Endothelial cell of umbilical vein (primary cell): ENCODE data around the gene PRPF18. TPM values are rescaled to one million over a fixed set of nuclear protein-coding genes. Genes with fewer than 3 reads are reported as not detected.

Experiments used
- BruUV-seq: library from RNA; stranded (reverse); fragments of 400-500 nt; replicated peaks from 2 replicates; lab custom pipeline; 2021; lab: Mats Ljungman, UMichigan
- CTCF ChIA-PET: fragments of 300-600, 350-600 bp; sonication (Branson Sonifier 250); formaldehyde crosslinking; loops from one replicate; lab custom pipeline; 2021; ENCODE audit warnings: antibody characterized with exemption, inconsistent platforms; lab: Charles Lee
- POLR2A ChIA-PET: fragments of 300-600, 350-600 bp; sonication (Branson Sonifier 250); formaldehyde crosslinking; loops from one replicate; lab custom pipeline; 2021; ENCODE audit warnings: antibody characterized with exemption, inconsistent platforms; lab: Charles Lee
- DNase-seq: peaks from one replicate; pipeline ENCODE4 v3.0.0-alpha.2; 2011; ENCODE audit warnings: low read depth, low spot score
- FAIRE-seq: peaks from 2 replicates; lab custom pipeline; 2011; peaks lifted over from hg19 to GRCh38; lab: Jason Lieb, UNC
- H2AFZ ChIP-seq: 2 replicates; pipeline ENCODE4 v1.6.0; 2012; ENCODE audit warnings: low read depth, low read length, control low read depth, inconsistent platforms
- H3K27ac ChIP-seq: 2 replicates; pipeline ENCODE4 v1.5.1; 2011; ENCODE audit warnings: low read depth, mild to moderate bottlenecking, control low read depth, low read length, moderate library complexity; ENCODE audit not compliant: insufficient read depth
- H3K27me3 ChIP-seq, 2 experiments: 2 replicates each; pipeline versions ENCODE4 v1.6.0 to v1.6.1; 2011; ENCODE audit warnings: low read length in 2 of 2, mixed read lengths in 1 of 2; ENCODE audit not compliant: control insufficient read depth in 2 of 2, insufficient read depth in 2 of 2
- H3K36me3 ChIP-seq, 2 experiments: 2 replicates in 1 of 2; 3 replicates in 1 of 2; pipeline ENCODE4 v1.5.1; 2011; ENCODE audit warnings: low read length in 2 of 2, mild to moderate bottlenecking in 1 of 2, moderate library complexity in 1 of 2; ENCODE audit not compliant: control insufficient read depth in 2 of 2, insufficient read depth in 2 of 2; ENCODE audit errors: extremely low read depth in 1 of 2
- H3K4me1 ChIP-seq: 3 replicates; pipeline ENCODE4 v1.5.1; 2011; ENCODE audit warnings: mild to moderate bottlenecking, low read length; ENCODE audit not compliant: control insufficient read depth, insufficient read depth; ENCODE audit errors: extremely low read depth
- H3K4me2 ChIP-seq: 2 replicates; pipeline ENCODE4 v1.6.1; 2011; ENCODE audit warnings: low read length, control low read depth, mixed read lengths; ENCODE audit not compliant: insufficient read depth
- H3K4me3 ChIP-seq, 3 experiments: fragments of 200-600 bp in 1 of 3; sonication (generic), shearing (Covaris generic) in 1 of 3; replicated peaks in 1 of 3; 2 replicates each; pipeline ENCODE4 v1.5.1; 2011 to 2016; ENCODE audit warnings: control low read depth in 3 of 3, low read length in 3 of 3, mild to moderate bottlenecking in 2 of 3, inconsistent platforms in 1 of 3, low read depth in 1 of 3, moderate library complexity in 1 of 3; ENCODE audit not compliant: insufficient read depth in 1 of 3
- H3K79me2 ChIP-seq: 2 replicates; pipeline ENCODE4 v1.6.0; 2012; ENCODE audit warnings: low read length, inconsistent platforms; ENCODE audit not compliant: control insufficient read depth, insufficient read depth
- H3K9ac ChIP-seq: replicated peaks from 2 replicates; pipeline ENCODE3; 2011; ENCODE audit warnings: low read length, control low read depth; ENCODE audit not compliant: insufficient read depth; ENCODE audit errors: extremely low read depth
- H3K9me1 ChIP-seq: replicated peaks from 3 replicates; pipeline ENCODE4 v1.6.0; 2011; ENCODE audit warnings: mild to moderate bottlenecking, low read length; ENCODE audit not compliant: control insufficient read depth, insufficient read depth; ENCODE audit errors: extremely low read depth
- H3K9me3 ChIP-seq: replicated peaks from 2 replicates; pipeline ENCODE4 v1.5.1; 2012; ENCODE audit warnings: low read length, inconsistent platforms; ENCODE audit not compliant: control insufficient read depth, insufficient read depth
- H4K20me1 ChIP-seq: replicated peaks from 2 replicates; pipeline ENCODE3; 2011; ENCODE audit warnings: mild to moderate bottlenecking, low read length; ENCODE audit not compliant: control insufficient read depth, insufficient read depth; ENCODE audit errors: extremely low read depth
- EZH2 ChIP-seq: IDR thresholded peaks from 2 replicates; pipeline ENCODE4 v1.6.1; 2012; ENCODE audit warnings: borderline replicate concordance, low read depth, mild to moderate bottlenecking, moderate library complexity, low read length, inconsistent platforms; ENCODE audit not compliant: severe bottlenecking
- FOS ChIP-seq: IDR thresholded peaks from 2 replicates; pipeline ENCODE4 v1.6.1; 2011; ENCODE audit warnings: mild to moderate bottlenecking, low read length, moderate library complexity, borderline replicate concordance; ENCODE audit not compliant: insufficient read depth
- GATA2 ChIP-seq: IDR thresholded peaks from 2 replicates; pipeline ENCODE4 v1.7.0; 2011; ENCODE audit warnings: low read depth, mild to moderate bottlenecking, moderate library complexity, mixed read lengths, low read length; ENCODE audit not compliant: insufficient read length, insufficient read depth
- JUN ChIP-seq: IDR thresholded peaks from 2 replicates; pipeline ENCODE4 v1.6.1; 2011; ENCODE audit warnings: borderline replicate concordance, low read depth; ENCODE audit not compliant: insufficient read length, insufficient read depth
- MYC ChIP-seq: IDR thresholded peaks from one replicate; pipeline ENCODE4 v1.6.1; 2011; ENCODE audit warnings: mild to moderate bottlenecking, low read depth, low read length
- POLR2A ChIP-seq: IDR thresholded peaks from 2 replicates; pipeline ENCODE4 v1.6.1; 2012; ENCODE audit warnings: low read depth, mild to moderate bottlenecking, control low read depth, low read length
- POLR2AphosphoS5 ChIP-seq: IDR thresholded peaks from 2 replicates; pipeline ENCODE4 v1.6.1; 2012; ENCODE audit warnings: low read depth, mild to moderate bottlenecking, control low read depth, low read length, moderate library complexity; ENCODE audit not compliant: insufficient read depth
- dilution Hi-C: fragments of 300-500 bp; cut with MboI; formaldehyde crosslinking; loops from one replicate; pipeline ENCODE4 v1.15.0; 2019; ENCODE audit warnings: low sequenced_read_pairs; ENCODE audit not compliant: extremely low pct_ligation_motif_present
- intact Hi-C: fragments of 100-400 bp; cut with micrococcal nuclease; formaldehyde crosslinking; loops from one replicate; pipeline ENCODE4 v1.10.0; 2022
- polyA plus RNA-seq, 4 experiments: library from polyadenylated mRNA; depleted of rRNA in 3 of 4; stranded (reverse) in 3 of 4; unstranded in 1 of 4; fragments of >200 nt; gene quantifications; 2 replicates each; pipeline versions ENCODE4 v1.2.1 to v1.2.3, GENCODE V29; 2011 to 2012; ENCODE audit warnings: missing spikeins in 1 of 4
- total RNA-seq: library from RNA; stranded (reverse); gene quantifications from 2 replicates; pipeline ENCODE4 v1.2.3, GENCODE V29; 2021
- TF ChIP-seq, protein P1 (sequence below), 2 donors: IDR thresholded peaks; 1 replicate in 1 of 2; 2 replicates in 1 of 2; pipeline ENCODE4 v1.5.1; 2011; ENCODE audit warnings: low read length in 2 of 2, mild to moderate bottlenecking in 2 of 2, moderate library complexity in 2 of 2, control low read depth in 1 of 2, inconsistent platforms in 1 of 2, low read depth in 1 of 2; ENCODE audit not compliant: insufficient read depth in 1 of 2; ENCODE audit errors: extremely low read depth in 1 of 2
- TF ChIP-seq, protein P2 (sequence below): IDR thresholded peaks from 2 replicates; pipeline ENCODE4 v1.6.1; 2011; ENCODE audit not compliant: insufficient read depth, insufficient read length

PRPF18 gene
- total and polyA plus RNA-seq, 2 donors (not counting 3 experiments of a cell fraction or from before 2014, with no cell fraction given), result 7.3 to 21.0 TPM

DNA sequence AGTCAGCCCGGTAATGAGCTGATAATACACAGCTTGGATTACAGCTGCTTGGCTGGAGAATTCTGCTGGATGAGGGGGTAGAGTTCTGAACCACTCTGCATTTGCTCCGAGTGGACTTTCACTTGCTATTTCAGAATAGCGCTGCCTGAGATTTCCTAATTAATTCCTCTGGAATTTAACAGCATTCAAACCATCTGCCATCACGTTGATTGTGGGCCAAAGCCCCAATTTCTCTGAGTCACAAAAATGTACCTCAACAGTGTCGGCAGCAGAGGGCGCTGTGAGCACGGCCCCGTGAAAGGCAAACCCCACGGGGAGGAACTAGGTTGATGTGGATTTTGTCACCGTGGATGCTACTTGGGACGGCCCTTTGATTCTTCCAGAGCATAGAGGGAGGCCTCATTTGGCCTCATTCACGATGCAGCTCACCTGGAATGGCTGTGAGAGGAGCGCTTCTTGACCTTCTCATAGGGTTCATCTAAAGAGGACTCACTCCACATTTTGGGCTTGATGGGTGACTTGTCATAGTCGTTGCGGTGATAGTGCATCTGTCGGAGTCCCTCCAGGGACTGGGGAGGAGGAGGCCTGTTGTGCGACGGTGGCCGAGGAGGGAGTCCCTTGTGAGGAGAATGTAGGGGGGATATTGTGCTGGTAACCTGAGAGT lies 73.3 kb downstream of the PRPF18 start:
- DNase-seq (peak; percentile 59), FAIRE-seq (peak; percentile 94)
- no peak overlapping the region for H3K4me3 ChIP-seq
- H3K27me3 ChIP-seq, result no peaks in the 10 kb centered on the region
- POLR2A ChIA-PET, result no interaction called here
- H3K79me2 ChIP-seq, result no peaks in the 10 kb centered on the region
- H3K4me2 ChIP-seq, result no peak overlapping the region
- H3K9me3 ChIP-seq, result no peaks in the 10 kb centered on the region
- dilution Hi-C loops (no loop called here), intact Hi-C loops (loop anchor here (1.0 to 5.0 kb wide), 5 partner anchors 24 to 118 kb away; no protein-coding TSS in a partner anchor)
- CTCF ChIA-PET, result interaction anchor here (0.7 to 2.7 kb wide), 26 partner anchors 9 to 434 kb away, joined by 3 to 27 read pairs (median 3); no protein-coding TSS in a partner anchor
- H2AFZ ChIP-seq, result no peak overlapping the region
- H4K20me1 ChIP-seq, result no peaks in the 10 kb centered on the region
- peak overlapping the region; percentile 16 for H3K27ac ChIP-seq
- BruUV-seq, result no TSS peak
- peaks cover 13% of the 10 kb centered on the region for H3K4me1 ChIP-seq
- no peak for TF ChIP-seq POLR2AphosphoS5
- TF ChIP-seq, protein P1, sequence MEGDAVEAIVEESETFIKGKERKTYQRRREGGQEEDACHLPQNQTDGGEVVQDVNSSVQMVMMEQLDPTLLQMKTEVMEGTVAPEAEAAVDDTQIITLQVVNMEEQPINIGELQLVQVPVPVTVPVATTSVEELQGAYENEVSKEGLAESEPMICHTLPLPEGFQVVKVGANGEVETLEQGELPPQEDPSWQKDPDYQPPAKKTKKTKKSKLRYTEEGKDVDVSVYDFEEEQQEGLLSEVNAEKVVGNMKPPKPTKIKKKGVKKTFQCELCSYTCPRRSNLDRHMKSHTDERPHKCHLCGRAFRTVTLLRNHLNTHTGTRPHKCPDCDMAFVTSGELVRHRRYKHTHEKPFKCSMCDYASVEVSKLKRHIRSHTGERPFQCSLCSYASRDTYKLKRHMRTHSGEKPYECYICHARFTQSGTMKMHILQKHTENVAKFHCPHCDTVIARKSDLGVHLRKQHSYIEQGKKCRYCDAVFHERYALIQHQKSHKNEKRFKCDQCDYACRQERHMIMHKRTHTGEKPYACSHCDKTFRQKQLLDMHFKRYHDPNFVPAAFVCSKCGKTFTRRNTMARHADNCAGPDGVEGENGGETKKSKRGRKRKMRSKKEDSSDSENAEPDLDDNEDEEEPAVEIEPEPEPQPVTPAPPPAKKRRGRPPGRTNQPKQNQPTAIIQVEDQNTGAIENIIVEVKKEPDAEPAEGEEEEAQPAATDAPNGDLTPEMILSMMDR (IDR thresholded peaks at IDR 0.05; ENCODE audit: extremely low read depth in 1 of 2, insufficient read depth in 1 of 2, low read depth in 1 of 2, low read length in 2 of 2), result peak; percentile 78 to 81
- H3K9me1 ChIP-seq, result no peaks in the 10 kb centered on the region
- no peak overlapping the region for H3K9ac ChIP-seq
- peaks cover 36 to 40% of the 10 kb centered on the region in 2 experiments for H3K36me3 ChIP-seq

DNA sequence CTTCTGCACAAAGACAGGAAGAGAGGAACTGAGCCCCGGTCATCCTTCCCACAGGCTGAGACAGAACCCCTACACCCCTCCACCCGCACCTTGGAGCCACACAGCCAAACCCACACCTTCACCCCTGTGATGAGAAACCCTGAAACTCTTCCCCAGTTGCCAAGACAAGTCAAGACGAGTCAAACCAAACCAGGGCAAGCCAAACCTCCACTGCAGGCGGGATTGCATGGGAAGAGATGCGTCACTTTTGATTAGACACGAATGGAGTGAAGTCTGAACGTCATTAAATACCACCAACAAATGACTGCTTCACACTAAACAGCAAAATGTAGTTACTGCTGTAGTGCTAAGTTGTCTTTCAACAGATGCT lies 73.8 kb downstream of the PRPF18 start:
- intact Hi-C loops (loop anchor here (1.0 to 5.0 kb wide), 5 partner anchors 24 to 118 kb away; no protein-coding TSS in a partner anchor), dilution Hi-C loops (no loop called here)
- DNase-seq (no peak), FAIRE-seq (peak; percentile 38)
- Histone ChIP-seq H4K20me1 (no peaks in the 10 kb centered on the region), H3K4me2 (no peak overlapping the region), H3K4me3 (no peak overlapping the region), H3K9me3 (no peaks in the 10 kb centered on the region), H3K79me2 (no peaks in the 10 kb centered on the region), H2AFZ (no peak overlapping the region), H3K9ac (no peak overlapping the region), H3K27me3 (no peaks in the 10 kb centered on the region), H3K27ac (no peak overlapping the region), H3K9me1 (no peaks in the 10 kb centered on the region), H3K4me1 (peaks cover 13% of the 10 kb centered on the region), H3K36me3 (peaks cover 31 to 39% of the 10 kb centered on the region in 2 experiments)
- TF ChIP-seq, protein P2, sequence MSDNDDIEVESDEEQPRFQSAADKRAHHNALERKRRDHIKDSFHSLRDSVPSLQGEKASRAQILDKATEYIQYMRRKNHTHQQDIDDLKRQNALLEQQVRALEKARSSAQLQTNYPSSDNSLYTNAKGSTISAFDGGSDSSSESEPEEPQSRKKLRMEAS, result no peak
- TF ChIP-seq POLR2A (no peak), POLR2AphosphoS5 (no peak), FOS (no peak), MYC (no peak), JUN (no peak), EZH2 (no peak), GATA2 (no peak)
- TF ChIP-seq, protein P1 (IDR thresholded peaks at IDR 0.05; ENCODE audit: extremely low read depth in 1 of 2, insufficient read depth in 1 of 2, low read depth in 1 of 2, low read length in 2 of 2), result no peak
- POLR2A ChIA-PET, result no interaction called here
- CTCF ChIA-PET, result interaction anchor here (0.6 to 2.7 kb wide), 3 partner anchors 17 to 126 kb away, joined by 3 to 27 read pairs (median 4); no protein-coding TSS in a partner anchor
- no TSS peak for BruUV-seq
